CD4-positive, alpha-beta memory T cell (primary cell): ENCODE measurements around the gene PPME1. TPM values are rescaled to one million over a fixed set of nuclear protein-coding genes. Genes with fewer than 3 reads are reported as not detected.
"Not testable (repeated sequence)": the region's sequence is repeated elsewhere in the genome, so short reads cannot be mapped to it uniquely, and the experiment has no call there.

Experiments used
- CTCF ChIA-PET: fragments of 350-600 bp; sonication (Branson Sonifier 250); formaldehyde crosslinking; loops from one replicate; lab custom pipeline; 2021; ENCODE audit warnings: inconsistent platforms; ENCODE audit not compliant: partially characterized antibody; lab: Charles Lee
- POLR2A ChIA-PET: fragments of 350-600 bp; sonication (Branson Sonifier 250); formaldehyde crosslinking; loops from one replicate; lab custom pipeline; 2021; ENCODE audit not compliant: partially characterized antibody; lab: Charles Lee
- DNase-seq, 5 donors: peaks; one replicate each; pipeline versions ENCODE4 v3.0.0 to v3.0.0-alpha.2; 2020 to 2022; ENCODE audit warnings: mixed read lengths in 1 of 5
- H3K27ac ChIP-seq: one replicate; pipeline ENCODE4 v1.7.0; 2013; ENCODE audit warnings: low read depth, low read length
- H3K27me3 ChIP-seq: 2 replicates; pipeline ENCODE4 v1.7.0; 2013; ENCODE audit warnings: mild to moderate bottlenecking, low read length, moderate library complexity; ENCODE audit not compliant: insufficient read depth
- H3K36me3 ChIP-seq: 2 replicates; pipeline ENCODE4 v1.7.0; 2013; ENCODE audit warnings: mild to moderate bottlenecking, low read length, moderate library complexity; ENCODE audit not compliant: insufficient read depth
- H3K4me1 ChIP-seq: 2 replicates; pipeline ENCODE4 v1.7.0; 2013; ENCODE audit warnings: mild to moderate bottlenecking, low read length, moderate library complexity; ENCODE audit not compliant: insufficient read depth
- H3K4me3 ChIP-seq, 2 donors: one replicate each; pipeline ENCODE4 v1.7.0; 2013; ENCODE audit warnings: low read length in 2 of 2, mild to moderate bottlenecking in 1 of 2
- H3K9me3 ChIP-seq, 2 donors: one replicate each; pipeline ENCODE4 v1.7.0; 2013; ENCODE audit warnings: low read length in 2 of 2, control low read depth in 1 of 2; ENCODE audit not compliant: control insufficient read depth in 1 of 2
- H3K27ac Mint-ChIP-seq, 7 donors: one replicate each; pipeline ENCODE4 v1.8.0; 2020 to 2021; ENCODE audit warnings: mixed read lengths in 7 of 7, mild to moderate bottlenecking in 6 of 7, inconsistent platforms in 3 of 7, moderate library complexity in 3 of 7
- H3K27me3 Mint-ChIP-seq, 2 donors: one replicate each; pipeline ENCODE4 v1.8.0; 2020 to 2021; ENCODE audit warnings: mixed read lengths in 2 of 2
- H3K36me3 Mint-ChIP-seq, 2 donors: one replicate each; pipeline ENCODE4 v1.8.0; 2020 to 2021; ENCODE audit warnings: mixed read lengths in 2 of 2, inconsistent platforms in 1 of 2, mild to moderate bottlenecking in 1 of 2
- H3K4me1 Mint-ChIP-seq, 4 donors: one replicate each; pipeline ENCODE4 v1.8.0; 2020 to 2021; ENCODE audit warnings: mixed read lengths in 4 of 4, mild to moderate bottlenecking in 1 of 4
- H3K4me3 Mint-ChIP-seq, 8 donors: one replicate each; pipeline ENCODE4 v1.8.0; 2020 to 2021; ENCODE audit warnings: mixed read lengths in 8 of 8, mild to moderate bottlenecking in 7 of 8, moderate library complexity in 6 of 8, inconsistent platforms in 3 of 8
- H3K9me3 Mint-ChIP-seq, 8 donors: one replicate each; pipeline ENCODE4 v1.8.0; 2020 to 2021; ENCODE audit warnings: mixed read lengths in 8 of 8, mild to moderate bottlenecking in 5 of 8, inconsistent platforms in 3 of 8, moderate library complexity in 1 of 8
- intact Hi-C: fragments of 100-400 bp; cut with micrococcal nuclease; formaldehyde crosslinking; loops from one replicate; pipeline ENCODE4 v1.15.1; 2023
- polyA plus RNA-seq, 2 donors: library from polyadenylated mRNA; unstranded; fragments of 300-500 nt; fragmentation: Illumina TruSeq; gene quantifications; one replicate each; pipeline ENCODE4 v1.2.3, GENCODE V29; 2021
- total RNA-seq, 2 experiments: library from RNA; stranded (reverse); gene quantifications; one replicate each; pipeline ENCODE4 v1.2.3, GENCODE V29; 2021

PPME1 gene
- total and polyA plus RNA-seq, 4 experiments from 2014 or later, result 17.3 to 21.9 (median 21.1) TPM

DNA sequence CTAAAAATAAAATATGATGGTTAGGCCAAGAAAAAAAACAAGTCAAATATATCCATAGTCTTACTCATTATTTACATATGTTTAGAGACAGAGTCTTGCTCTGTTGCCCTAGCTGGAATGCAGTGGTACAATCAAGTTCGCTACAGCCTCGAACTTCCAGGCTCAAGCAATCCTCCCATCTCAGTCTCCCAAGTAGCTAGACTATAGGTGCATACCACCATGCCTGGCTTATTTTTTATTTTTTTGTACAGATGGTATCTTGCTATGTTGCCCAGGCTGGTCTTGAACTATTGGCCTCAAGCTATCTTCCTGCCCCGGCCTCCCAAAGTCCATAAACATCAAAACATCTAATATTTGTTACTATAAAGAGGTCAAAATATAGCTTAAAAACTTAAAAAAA is 36.4 kb upstream of the PPME1 start:
- Mint-ChIP-seq H3K27ac (no peak overlapping the region), H3K36me3 (peaks cover 59 to 68% of the 10 kb centered on the region in 2 donors), H3K4me3 (no peak overlapping the region), H3K27me3 (no peaks in the 10 kb centered on the region), H3K4me1 (no peaks in the 10 kb centered on the region), H3K9me3 (no peaks in the 10 kb centered on the region)
- CTCF ChIA-PET, result no interaction called here
- Histone ChIP-seq H3K27ac (no peak overlapping the region), H3K27me3 (no peaks in the 10 kb centered on the region), H3K4me3 (no peak overlapping the region), H3K36me3 (peaks cover 24% of the 10 kb centered on the region), H3K4me1 (no peaks in the 10 kb centered on the region), H3K9me3 (no peaks in the 10 kb centered on the region)
- intact Hi-C loops, result no loop called here
- DNase-seq, result no peak
- POLR2A ChIA-PET, result no interaction called here

DNA sequence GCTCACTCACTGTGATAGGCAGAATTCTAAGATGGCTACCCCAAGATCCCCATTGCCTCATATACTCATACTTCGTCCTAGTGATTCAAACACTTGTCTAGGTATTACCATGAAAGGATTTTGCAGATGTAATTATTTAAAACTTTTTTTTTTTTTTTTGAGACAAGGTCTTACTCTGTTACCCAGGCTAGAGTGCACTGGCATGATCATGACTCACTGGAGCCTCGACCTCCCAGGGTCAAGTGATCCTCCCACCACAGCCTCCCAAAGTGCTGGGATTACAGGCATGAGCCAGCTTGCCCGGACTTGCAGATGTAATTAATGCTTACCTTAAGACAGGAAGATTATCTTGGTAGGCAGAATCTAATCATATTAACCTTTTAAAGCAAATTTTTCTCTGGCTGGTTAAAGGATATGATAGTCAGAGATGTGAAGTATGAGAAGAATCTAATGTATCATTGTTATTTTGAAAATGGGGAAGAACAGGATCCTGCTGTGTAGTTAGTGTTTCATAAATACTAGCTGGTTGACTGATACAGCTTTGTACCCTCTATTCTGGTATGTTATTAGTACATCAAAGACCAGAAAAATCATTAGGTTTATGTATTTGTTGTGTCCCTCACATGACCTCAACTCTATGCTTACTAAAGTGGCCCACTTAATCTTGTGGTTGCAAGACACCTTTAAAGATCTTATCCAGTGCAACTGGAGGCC is 35.8 kb upstream of the PPME1 start:
- Histone ChIP-seq H3K27ac (no peak overlapping the region), H3K36me3 (peaks cover 24% of the 10 kb centered on the region), H3K27me3 (no peaks in the 10 kb centered on the region), H3K4me1 (no peaks in the 10 kb centered on the region), H3K9me3 (no peaks in the 10 kb centered on the region), H3K4me3 (no peak overlapping the region)
- H3K4me1 Mint-ChIP-seq, result no peaks in the 10 kb centered on the region
- peak overlapping the region in 1 of 7 donors; percentile 1 for H3K27ac Mint-ChIP-seq
- ChIA-PET POLR2A (no interaction called here), CTCF (no interaction called here)
- intact Hi-C loops, result no loop called here
- no peaks in the 10 kb centered on the region for H3K9me3 Mint-ChIP-seq
- no peak for DNase-seq
- H3K36me3 Mint-ChIP-seq, result peaks cover 59 to 70% of the 10 kb centered on the region in 2 donors
- no peak overlapping the region for H3K4me3 Mint-ChIP-seq
- H3K27me3 Mint-ChIP-seq, result no peaks in the 10 kb centered on the region

DNA sequence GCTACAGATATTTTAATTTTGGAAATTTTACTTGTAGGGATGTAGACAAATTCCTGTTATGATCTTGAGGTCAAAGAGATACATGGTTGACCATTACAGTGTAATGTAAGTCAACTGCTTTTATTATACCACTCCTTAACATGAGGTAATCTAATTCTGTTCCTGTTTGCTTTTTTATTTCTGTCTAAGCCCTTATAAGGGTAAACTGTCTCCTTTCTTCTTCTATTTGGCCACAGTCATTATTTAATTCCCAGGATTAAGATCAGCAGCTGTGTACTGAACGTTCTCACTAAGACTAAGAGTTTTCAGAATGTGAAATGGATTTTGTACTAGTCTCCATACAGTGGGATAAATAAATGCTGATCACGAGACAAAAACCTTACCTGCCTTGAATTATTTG is 33.1 kb upstream of the PPME1 start:
- Histone ChIP-seq H3K27me3 (no peaks in the 10 kb centered on the region), H3K4me3 (no peak overlapping the region), H3K9me3 (no peaks in the 10 kb centered on the region), H3K27ac (no peak overlapping the region), H3K4me1 (no peaks in the 10 kb centered on the region), H3K36me3 (peaks cover 17% of the 10 kb centered on the region)
- Mint-ChIP-seq H3K4me1 (peaks cover 0 to 4% (median 1%) of the 10 kb centered on the region in 4 donors), H3K27ac (peak overlapping the region in 2 of 7 donors; percentile 14 to 38), H3K27me3 (no peaks in the 10 kb centered on the region), H3K36me3 (peaks cover 42 to 48% of the 10 kb centered on the region in 2 donors), H3K4me3 (no peak overlapping the region), H3K9me3 (no peaks in the 10 kb centered on the region)
- DNase-seq, result no peak
- POLR2A ChIA-PET, result no interaction called here
- CTCF ChIA-PET, result no interaction called here
- intact Hi-C loops, result no loop called here

DNA sequence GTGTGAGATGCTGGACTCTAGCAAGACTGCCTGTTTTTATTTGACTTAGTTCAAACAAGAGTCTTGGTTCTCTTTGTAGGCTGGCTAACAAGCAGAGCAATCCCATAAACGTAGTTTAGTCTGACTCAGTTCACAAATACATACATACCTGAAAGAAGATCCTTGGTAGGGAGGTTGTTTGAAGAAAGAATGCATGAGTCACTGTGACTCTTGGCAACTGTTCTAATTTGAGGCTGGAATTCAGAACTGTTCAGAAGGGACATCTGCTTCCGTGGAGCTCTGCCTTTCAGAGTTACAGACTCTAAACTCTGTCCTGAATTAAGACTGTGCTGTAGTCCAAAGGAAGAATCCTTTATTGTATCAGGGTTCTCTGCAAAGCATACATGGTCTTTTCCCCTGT is 32.5 kb upstream of the PPME1 start:
- peak overlapping the region in 2 of 7 donors; percentile 11 to 25 for H3K27ac Mint-ChIP-seq
- H3K36me3 ChIP-seq, result peaks cover 13% of the 10 kb centered on the region
- ChIA-PET POLR2A (no interaction called here), CTCF (no interaction called here)
- intact Hi-C loops, result no loop called here
- no peak overlapping the region for H3K4me3 ChIP-seq
- no peaks in the 10 kb centered on the region for H3K27me3 ChIP-seq
- H3K4me1 ChIP-seq, result no peaks in the 10 kb centered on the region
- H3K9me3 ChIP-seq, result no peaks in the 10 kb centered on the region
- DNase-seq, result no peak
- H3K27ac ChIP-seq, result no peak overlapping the region
- no peaks in the 10 kb centered on the region for H3K27me3 Mint-ChIP-seq
- peaks cover 37 to 45% of the 10 kb centered on the region in 2 donors for H3K36me3 Mint-ChIP-seq
- H3K9me3 Mint-ChIP-seq, result no peaks in the 10 kb centered on the region
- H3K4me3 Mint-ChIP-seq, result no peak overlapping the region
- peaks cover 0 to 5% (median 1%) of the 10 kb centered on the region in 4 donors for H3K4me1 Mint-ChIP-seq

DNA sequence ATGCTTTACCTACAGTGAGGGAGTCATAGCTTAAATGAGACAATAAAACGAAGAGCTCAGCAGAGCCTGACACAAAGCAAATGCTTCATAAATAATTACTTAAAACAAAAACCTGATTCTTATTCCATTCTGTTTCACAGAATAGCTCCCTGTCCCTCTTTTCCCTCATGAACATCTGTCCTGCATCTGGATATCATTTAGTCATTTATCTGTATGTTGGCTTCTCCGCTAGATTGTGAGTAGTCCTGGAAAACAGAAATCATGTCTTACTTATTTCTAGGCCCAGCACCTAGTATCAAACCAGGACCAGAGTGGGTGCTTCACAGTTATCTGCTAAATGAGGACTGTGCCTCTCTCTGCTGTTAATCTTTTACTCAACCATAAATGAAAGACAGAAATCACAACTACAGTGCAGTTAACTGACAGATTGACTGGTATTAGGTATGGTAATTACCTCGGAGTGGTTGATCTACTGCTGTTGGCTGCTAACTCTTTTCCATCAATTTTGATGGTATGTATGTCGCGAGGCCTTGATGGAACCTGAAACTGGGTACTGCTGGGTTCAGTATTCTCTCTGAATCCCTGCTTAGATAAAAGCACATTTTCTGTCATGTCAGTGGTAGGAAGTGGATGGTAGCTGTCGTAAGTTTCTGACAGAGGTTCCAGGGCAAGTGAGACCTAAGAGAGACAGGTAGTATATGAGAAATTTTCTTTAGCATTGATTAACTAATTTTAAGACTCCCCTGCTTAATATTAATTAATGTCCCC is 31.8 kb upstream of the PPME1 start:
- Mint-ChIP-seq H3K27ac (no peak overlapping the region), H3K4me1 (peaks cover 0 to 5% (median 1%) of the 10 kb centered on the region in 4 donors), H3K9me3 (no peaks in the 10 kb centered on the region), H3K4me3 (no peak overlapping the region), H3K36me3 (peaks cover 32 to 40% of the 10 kb centered on the region in 2 donors), H3K27me3 (no peaks in the 10 kb centered on the region)
- Histone ChIP-seq H3K9me3 (no peaks in the 10 kb centered on the region), H3K36me3 (peaks cover 13% of the 10 kb centered on the region), H3K4me3 (no peak overlapping the region), H3K27ac (no peak overlapping the region), H3K27me3 (no peaks in the 10 kb centered on the region), H3K4me1 (no peaks in the 10 kb centered on the region)
- no peak for DNase-seq
- ChIA-PET CTCF (no interaction called here), POLR2A (no interaction called here)
- intact Hi-C loops, result no loop called here

DNA sequence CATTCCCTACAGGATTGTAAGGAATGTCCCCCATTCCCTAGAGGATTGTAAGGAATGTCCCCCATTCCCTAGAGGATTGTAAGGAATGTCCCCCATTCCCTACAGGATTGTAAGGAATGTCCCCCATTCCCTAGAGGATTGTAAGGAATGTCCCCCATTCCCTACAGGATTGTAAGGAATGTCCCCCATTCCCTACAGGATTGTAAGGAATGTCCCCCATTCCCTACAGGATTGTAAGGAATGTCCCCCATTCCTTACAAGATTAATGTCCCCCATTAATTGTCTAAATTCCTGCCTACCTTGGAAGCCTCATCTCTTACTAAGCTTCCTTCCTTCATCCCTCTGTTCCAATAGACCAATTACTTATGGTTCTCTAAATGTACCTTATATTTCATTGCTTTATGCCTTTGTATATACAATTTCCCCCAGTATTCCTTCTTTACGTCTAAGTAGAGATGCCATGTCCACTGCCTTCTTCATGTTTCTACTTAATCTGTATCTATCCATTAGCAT is 31.1 kb upstream of the PPME1 start:
- H3K9me3 ChIP-seq, H3K4me3 ChIP-seq, H3K4me3 Mint-ChIP-seq, H3K27me3 ChIP-seq, H3K27ac Mint-ChIP-seq, POLR2A ChIA-PET, H3K4me1 ChIP-seq, H3K27me3 Mint-ChIP-seq, intact Hi-C loops, H3K9me3 Mint-ChIP-seq, H3K4me1 Mint-ChIP-seq, CTCF ChIA-PET, H3K27ac ChIP-seq, DNase-seq: not testable (repeated sequence)
- peaks cover 13% of the 10 kb centered on the region for H3K36me3 ChIP-seq
- peaks cover 29 to 38% of the 10 kb centered on the region in 2 donors for H3K36me3 Mint-ChIP-seq

DNA sequence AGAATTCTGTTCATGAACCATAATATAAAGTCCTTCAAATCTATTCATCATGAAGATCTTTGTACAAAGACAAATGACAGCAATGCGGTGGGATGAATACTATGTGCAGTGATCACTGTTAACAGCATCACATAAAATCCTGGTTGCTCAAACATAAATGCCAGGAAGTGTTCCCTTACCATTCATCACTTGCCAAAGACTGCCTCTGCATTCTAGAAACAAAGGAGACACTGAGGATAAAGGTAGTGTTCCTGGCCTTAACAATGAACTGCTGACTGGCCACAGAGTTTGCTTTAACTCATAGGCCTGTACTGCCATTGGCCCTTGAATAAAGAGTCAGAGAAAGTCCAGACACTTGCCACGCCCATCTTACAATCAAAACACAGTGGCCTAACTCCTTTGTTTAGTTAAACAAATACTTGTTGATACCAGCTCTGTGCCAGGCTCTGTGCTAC is 29.8 kb upstream of the PPME1 start:
- CTCF ChIA-PET, result no interaction called here
- H3K27me3 Mint-ChIP-seq, result no peaks in the 10 kb centered on the region
- no peaks in the 10 kb centered on the region for H3K27me3 ChIP-seq
- H3K9me3 Mint-ChIP-seq, result no peaks in the 10 kb centered on the region
- peaks cover 13% of the 10 kb centered on the region for H3K36me3 ChIP-seq
- H3K4me1 Mint-ChIP-seq, result peaks cover 0 to 5% (median 1%) of the 10 kb centered on the region in 4 donors
- H3K27ac ChIP-seq, result no peak overlapping the region
- peak overlapping the region in 1 of 7 donors; percentile 16 for H3K27ac Mint-ChIP-seq
- DNase-seq, result no peak
- POLR2A ChIA-PET, result no interaction called here
- intact Hi-C loops, result no loop called here
- H3K4me1 ChIP-seq, result no peaks in the 10 kb centered on the region
- no peaks in the 10 kb centered on the region for H3K9me3 ChIP-seq
- no peak overlapping the region for H3K4me3 ChIP-seq
- H3K4me3 Mint-ChIP-seq, result no peak overlapping the region
- peaks cover 29 to 39% of the 10 kb centered on the region in 2 donors for H3K36me3 Mint-ChIP-seq
